ENCODE measurements around the gene DYNC1I1.

Gene DYNC1I1

DNA sequence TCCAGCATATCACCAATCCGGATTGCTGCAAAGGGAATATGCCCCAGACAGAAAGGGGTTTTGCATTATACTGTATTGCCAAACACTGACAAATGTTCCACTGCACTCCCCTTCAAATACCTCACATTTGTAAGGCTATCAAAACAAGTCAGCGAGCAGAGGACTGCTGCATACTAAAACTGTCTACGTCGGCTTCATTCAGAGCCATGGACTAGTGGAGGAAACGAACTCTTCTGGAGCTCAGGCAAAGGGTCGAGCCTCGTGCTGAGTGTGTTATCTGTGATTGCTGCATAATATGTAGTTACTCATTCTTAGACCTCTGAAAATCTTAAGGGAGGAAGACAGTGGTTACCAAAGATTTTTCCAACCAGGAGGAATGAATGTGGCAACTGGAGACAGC, 200.2 kb downstream of the DYNC1I1 start:
- no peak for DNase-seq

DNA sequence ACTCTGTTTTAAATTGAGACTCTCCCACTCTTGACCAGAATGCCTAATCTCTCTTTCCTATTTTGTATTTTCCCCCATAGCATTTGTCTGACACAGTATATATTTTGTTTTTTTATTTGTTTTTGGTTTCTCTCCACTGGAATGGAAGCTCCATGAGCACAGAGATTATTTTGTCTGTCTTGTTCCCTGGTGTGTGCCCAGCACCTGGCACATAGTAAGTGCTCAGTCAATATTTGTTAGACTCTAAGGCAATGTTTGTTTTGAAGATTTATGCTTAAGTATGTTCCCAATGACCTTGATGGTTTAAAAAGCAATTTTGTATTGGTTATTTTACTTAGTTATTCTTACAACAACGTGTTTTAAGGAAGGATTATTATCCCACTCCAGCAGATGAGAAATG, 201.8 kb downstream of the DYNC1I1 start:
- DNase-seq = no peak

DNA sequence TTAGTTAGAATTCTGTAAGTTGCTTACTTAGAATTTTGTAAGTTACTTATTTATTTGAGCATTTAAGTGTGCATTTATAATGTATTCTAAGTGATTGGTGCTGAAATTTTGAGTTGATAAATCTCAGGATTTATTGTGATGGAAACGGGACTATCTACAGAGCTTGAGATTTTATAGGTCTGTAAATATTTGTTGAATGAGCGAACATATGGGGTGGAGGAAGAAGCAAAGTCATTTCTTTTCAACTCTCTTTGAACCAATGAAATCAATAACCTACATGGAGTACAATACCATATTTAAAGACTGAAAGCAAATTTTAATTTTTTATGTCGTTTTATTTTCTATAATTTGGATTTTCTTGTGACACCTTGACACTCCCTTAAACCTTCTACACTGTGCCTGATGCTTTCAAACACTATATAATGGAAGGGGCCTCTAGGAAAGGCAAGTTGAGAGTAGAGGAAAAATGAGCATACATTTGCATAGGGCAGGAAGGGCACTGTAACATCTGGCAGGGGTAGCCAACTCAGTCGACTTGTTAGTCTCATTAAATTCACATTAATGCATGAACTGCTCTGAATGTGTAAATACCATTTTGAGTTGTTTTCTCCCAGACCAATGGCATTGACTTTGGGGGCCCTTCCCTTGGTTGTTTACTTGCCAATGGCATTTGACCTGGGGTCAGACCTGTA, 204.2 kb downstream of the DYNC1I1 start:
- DNase-seq = no peak

DNA sequence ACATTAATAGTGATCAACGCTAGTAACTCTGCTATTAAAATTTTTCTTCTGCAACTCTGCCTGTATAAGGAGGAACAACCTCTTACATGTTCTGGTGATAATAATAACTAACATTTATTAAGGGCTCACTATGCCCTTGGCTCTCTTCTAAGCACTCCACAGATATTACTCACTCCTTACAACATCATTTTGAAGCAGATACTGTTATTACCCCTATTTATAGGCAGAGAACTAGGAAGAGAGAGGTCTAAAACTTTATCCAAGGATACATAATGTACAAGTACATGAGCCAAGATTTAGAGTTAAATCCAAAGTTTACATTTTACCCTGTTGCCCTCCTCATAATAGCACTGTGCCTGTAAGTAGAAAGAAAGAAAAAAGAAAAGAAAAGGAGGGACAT, 205.6 kb downstream of the DYNC1I1 start:
- DNase-seq = no peak

DNA sequence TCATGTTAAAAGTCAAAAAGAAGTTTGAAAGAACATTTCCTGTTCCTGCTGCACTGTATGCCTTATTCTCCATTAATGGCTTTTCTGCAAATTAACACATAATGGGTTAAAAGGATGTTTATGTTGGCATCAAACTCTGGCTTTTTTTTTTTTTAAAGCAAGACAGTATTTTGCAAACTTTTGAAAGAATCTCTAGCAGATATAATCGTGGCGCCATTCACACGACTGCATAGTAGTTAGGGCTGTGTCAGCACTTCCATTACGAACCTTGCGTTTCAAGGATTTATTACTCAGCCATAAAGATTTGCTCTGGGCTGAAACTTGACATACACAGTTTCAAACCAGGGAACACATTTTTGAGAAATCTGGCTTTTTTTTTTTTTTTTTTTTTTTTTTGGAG, 207.8 kb downstream of the DYNC1I1 start:
- DNase-seq = no peak

DNA sequence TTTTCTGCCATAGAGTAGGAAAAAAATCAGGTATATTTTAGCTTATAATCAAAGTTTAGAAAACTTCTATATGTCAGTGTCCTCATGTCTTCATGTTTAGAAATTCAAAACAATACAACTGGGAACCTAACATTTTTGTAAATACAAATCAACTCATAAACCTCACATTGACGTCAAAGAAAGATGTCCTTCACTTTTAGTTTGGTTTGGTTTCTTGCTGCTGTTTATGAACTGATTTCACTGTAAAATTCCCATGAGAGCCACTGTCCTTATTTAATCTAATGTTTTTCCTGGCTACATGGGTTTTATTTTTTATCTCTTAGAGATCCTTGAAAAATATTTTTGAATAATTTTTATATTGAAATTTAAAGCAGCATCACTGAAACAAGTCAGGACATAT, 208.4 kb downstream of the DYNC1I1 start:
- no peak for DNase-seq

DNA sequence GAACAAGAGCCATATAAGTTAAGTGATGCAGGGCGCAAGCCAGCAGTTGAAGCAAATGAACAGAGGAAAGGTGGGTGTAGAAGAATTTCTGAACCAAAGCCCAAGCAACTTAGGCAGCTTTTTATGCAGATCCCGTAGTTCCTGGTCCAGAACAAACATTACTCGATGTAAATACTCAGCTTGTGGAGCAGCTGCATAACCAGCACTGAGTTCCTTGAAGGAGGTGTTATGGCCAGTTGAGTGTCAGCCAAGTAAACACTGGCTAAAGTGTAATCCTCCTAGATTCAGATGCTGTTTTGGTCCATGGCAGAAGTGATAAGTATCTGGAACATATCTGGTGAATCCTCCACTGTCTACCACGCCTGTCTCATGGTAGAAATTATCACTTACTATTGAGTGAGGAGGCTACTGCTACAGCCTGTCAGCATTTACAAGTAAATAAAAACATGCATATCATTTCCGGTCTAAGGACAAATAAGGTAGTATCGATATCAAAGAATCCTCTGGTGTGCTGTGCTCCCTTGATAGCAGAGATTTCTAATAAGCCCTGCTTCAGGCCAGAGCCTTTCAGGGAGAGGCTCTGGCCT, 213.9 kb downstream of the DYNC1I1 start:
- no peak for DNase-seq

DNA sequence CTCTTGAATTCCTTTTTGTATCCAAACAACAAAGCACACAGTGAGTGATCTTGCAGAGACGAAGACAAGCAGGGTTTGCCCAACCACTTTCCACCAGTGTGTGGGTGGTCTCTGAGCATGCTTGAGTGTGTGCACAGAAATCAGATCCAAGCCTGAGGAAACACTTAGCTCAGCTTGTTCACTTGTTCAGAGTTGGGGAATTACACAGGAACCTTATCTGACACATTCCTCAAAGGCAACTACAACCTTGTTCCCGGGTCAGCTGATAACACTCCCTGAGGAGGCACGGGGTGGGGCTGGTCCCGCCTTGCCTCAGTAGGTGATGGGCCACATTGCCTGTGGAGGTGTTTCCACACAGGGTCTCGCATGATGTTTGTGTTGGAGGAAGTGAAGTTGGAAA, 216.9 kb downstream of the DYNC1I1 start:
- DNase-seq = no peak

DNA sequence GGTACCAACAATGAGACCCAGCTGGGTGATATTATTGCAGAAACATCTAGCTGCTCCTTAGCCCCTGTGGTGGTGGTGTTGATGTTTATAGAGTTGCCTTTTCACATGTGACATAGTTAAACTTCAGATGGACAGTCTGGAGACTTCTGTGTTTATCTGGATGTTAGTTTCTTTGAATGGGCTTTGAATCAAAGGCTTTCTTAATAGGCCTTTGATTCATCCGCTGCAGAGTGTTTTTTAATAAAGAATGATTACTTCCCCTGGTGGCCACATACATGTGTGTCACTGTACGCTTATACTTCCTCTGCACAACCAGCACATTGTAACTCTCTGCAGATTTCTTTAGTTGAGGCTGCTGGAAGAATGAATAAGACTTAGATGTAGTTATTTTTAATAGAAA, 221.0 kb downstream of the DYNC1I1 start:
- no peak for DNase-seq

DNA sequence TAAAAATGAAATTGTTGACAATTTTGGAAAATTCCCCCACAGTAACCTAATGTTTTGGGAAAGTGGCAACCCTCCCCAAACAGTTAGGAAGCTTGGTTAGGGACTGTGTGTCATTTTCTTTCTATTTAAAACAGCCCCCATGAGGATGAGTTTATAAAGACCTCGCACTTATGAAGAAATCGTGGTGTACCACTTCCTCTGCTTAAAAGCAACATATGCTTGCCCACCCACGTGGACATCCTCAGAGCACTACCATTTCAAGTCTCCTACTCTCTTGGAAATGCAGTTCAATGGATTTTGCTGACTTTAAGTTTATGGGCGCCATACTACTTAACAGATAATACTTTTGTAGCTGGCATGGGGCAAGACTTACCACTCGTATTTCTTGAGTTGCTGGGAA, 223.8 kb downstream of the DYNC1I1 start:
- DNase-seq = no peak

DNA sequence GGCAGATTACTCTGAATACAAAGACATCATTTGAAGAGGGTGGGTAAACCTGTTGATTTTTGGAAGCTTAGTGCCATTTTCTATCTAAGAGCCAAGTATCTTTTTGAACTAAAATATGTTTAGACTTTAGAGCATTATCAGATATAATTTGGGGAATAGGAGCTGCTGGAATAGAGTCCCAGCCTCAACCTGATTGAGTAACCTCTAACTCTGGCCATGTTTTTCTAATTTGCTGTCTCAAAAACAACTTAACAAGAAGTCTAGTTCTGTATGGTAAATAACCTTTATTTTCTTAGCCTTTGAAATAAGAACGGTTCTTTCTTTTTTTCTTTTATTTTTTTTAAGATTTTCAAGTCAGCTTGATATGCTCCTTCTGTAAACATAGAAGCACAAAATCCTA, 224.5 kb downstream of the DYNC1I1 start:
- no peak for DNase-seq

DNA sequence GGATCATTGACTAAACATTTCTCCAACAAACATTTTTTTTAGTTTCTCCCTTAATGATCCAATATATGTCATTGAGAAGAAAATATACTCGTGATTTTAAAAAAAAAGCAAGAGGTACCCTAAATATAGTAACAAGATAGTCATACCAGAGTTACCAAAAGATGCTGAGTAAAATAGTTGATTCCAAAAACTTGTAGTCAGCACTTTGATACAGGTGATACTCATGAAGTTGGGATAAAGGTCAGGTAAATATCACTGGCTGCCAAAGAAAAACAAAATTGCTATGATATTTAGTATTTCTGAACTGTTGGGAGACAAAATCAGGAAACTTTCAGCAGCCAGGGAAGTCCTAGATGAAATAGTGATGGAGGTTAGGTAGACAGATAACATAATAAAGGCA, 225.3 kb downstream of the DYNC1I1 start:
- DNase-seq = no peak

DNA sequence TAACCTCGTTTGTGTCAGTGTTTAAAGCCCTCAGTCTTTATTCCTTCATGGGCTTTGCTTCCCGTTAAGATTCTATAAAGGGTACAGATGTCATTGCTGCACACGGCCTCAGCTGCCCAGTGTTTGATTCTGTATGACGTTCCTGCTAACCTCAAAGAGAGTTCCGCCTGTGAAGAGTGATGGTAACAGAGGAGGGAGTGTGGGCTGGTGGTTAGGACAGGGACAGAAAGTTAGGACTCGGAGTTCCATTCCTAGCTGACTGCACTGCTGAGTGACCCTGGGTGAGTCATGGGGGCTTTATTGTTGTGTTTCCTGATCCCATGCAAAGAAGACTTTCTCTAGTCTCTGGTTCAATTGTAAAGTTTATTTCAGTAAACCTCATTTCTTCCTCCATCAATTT, 227.1 kb downstream of the DYNC1I1 start:
- no peak for DNase-seq

DNA sequence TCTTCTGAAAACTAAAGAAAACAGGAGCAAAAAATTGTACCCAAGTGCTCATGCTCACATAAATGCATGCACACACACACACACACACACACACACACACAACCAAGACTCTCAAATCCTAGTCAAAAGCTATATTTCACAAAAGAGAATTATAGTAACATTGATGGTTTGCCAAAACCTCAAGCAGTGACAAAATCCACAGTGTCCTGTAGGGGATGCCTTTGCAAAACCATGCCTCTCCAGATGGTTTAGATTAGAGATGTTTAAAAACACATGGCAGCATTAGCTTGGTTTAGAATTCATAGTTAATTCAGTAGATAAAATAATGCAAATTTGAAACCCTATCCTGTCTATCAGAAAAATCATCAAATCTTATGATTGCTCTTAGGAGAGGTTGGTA, 232.2 kb downstream of the DYNC1I1 start:
- DNase-seq = no peak

DNA sequence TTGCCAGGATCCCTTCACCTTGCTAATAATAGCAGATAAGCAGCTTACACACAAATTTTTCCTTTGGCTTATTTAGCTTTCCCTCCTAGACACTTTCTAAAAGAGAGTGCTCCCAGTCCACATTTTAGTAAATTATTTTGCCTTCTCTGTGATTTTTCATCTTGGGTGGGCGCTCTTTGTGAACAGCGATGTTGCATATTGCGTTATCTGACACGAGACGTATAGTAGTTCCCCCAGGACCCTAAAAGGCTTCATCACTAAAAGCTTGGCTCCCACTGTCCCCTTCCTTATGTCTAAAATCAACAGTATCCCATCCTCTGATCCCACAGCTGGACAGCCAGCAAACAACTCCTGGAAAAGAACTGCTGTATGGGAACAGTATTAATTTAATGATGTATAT, 232.9 kb downstream of the DYNC1I1 start:
- DNase-seq = no peak

DNA sequence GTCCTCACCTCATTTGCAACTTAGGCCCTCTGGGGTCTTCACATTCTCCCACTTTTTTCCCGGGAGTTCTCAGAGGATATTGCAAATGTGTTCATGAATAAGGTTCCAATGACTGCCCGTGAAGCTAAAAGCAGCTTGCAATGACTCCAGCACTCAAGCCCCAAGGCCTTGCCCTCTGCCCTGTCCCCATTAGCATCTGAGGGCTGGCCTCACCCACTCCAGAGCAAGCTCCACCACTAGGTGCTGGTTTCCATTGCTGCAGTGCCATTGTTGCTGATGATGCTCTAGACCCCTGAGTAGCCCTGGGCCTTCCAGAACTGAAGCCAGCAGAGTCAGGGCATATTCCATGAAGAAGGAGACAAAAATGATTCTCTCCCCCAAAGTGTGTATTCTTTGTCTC, 236.8 kb downstream of the DYNC1I1 start:
- DNase-seq = no peak

DNA sequence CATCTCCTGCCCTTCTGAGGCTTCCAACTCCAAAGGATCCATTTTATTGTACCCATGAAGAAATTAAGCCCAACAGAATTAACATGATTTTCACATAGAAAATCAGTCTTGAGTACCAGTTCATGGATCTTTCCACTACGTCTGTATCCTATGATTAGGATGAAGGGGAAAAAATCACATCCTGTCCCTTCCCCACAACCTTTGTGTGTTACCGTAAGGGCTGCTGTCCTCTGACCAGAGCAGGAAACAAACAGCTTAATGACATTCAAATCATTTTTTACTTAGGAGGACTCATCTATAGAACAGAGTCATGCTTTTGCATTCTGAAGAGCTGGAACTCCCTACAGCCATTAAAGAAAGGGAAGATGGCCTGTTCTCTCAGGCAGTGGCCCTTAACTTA, 241.5 kb downstream of the DYNC1I1 start:
- DNase-seq = no peak

DNA sequence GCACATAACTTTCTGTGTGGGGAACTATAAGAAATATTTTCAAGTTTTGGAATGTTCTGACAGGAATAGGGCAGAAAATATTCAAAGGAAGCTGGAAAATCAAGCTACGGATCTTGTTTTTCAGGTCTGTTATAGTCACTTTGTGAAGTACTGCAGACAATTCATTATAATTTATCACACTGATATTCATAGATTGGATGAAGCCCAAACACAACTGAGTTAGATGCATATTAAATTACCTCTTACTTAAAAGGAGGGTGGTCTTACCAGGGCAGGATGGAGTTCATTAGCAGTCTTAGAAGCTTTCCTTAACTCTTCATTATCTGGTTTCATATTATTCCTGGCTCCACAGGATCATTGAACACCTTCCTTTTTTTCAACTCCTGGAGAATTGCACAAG, 242.3 kb downstream of the DYNC1I1 start:
- DNase-seq = no peak

DNA sequence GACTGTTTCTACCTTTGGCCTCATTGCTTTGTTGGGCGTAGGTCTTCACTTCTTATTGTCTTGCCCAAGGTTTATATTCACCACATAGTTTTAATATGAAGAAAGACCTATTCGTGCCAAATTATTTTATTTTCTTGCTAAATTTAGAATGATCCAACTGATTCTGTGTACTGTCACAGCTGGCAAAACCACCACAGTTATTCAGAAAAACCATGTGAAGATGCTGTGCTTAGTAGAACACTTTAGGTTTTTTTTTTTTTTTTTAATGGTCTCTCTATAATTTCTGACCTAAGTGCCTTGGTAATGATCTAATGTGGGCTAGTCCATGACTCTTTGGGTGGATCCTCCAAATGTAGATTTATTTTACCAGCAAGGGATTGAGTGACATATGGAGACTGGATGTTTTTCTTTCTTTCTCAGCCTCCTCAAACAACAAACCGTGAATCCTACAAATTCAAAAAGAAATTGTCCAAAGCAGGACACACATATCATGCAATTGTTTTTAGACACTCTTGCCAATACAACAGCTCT, 243.8 kb downstream of the DYNC1I1 start:
- no peak for DNase-seq

DNA sequence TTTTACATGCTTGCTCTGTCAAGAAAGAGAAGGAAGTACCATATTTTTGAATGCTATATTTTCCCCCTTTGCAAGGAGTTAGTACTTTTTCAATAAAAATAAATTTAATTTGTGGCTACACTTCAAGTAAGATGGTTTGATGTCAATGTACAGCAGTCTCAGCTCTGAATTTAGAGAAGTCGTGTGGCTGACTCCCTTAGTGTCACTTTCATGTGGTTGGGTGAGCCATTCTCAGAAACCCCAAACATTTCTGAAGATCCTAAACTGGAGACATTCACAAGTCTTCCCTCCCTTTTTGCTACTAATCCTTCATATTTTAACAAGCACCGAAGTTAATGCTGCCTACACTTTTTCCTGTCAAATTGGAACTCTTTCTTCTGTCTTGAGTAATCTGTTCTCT, 244.4 kb downstream of the DYNC1I1 start:
- DNase-seq = no peak

DNA sequence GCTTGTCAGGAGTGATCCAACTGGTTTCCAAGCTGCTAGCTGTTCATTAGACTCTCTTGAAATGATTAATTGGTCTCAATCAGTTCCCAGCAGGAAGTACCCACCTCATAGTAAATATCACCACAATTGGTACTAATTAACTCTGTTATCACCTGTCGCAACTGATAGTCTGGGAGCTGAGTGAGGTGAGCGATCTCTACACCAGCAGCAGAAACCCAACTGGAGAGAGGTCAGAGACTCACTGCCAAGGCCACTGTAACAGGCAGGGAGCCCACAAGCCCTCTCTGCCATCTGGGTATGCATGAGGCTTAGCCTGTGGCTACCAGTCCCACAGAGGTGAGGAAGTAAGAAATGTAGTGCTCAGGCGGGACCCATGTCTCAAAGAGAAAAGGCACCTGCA, 245.5 kb downstream of the DYNC1I1 start:
- no peak for DNase-seq

DNA sequence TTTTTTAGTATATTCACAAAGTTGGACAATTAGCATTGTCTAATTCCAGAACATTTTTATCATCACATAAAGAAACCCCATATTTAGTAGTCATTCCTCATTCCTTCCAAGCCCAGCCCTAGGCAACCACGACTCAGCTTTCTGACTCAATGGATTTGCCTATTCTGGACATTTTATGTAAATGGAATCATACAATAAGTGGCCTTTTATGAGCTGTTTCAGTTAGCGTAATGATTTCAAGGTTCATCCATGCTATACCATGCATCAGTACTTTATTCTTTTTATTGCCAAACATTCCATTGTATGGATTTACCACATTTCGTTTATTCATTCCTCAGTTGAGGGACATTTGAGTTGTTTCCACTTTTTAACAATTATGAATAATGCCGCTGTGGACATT, 249.2 kb downstream of the DYNC1I1 start:
- DNase-seq = no peak

DNA sequence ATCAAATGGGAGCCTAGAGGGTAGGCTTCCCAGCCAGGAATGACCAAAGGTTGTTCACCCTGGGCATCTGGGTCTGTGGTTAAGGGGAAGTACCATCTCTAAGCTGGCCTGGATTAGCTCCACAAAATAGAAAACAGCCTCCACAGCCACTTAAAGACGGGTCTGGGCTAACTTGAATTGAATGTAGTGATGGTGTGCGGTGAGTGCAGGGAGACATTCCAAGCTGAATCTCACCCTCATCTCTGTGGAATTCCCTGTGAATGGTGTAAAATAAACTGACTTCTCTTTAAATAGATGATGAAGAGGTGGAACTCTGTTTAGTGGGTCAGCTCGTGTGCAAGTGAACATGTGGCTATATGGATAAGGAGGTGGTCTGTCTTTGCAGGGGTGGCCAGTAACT, 251.0 kb downstream of the DYNC1I1 start:
- DNase-seq = no peak

DNA sequence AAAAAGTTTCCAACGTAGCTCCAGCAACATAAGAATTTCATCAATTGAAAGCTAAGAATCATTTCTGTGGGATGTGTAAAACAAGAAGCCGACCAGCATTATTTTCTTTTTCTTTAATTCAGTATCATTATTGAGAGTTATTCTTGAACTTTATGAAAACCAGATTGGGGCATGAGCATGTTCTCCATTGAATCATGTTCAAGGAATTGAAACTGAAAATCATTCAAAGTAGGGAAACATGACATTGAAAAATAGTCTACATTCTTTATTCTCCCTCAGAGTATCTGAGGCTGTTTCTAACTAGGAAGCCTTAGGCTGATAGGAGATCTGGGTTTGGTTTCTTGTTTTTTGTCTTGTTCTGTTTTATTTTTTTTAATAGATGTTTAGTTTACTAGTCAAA, 253.7 kb downstream of the DYNC1I1 start:
- no peak for DNase-seq

DNA sequence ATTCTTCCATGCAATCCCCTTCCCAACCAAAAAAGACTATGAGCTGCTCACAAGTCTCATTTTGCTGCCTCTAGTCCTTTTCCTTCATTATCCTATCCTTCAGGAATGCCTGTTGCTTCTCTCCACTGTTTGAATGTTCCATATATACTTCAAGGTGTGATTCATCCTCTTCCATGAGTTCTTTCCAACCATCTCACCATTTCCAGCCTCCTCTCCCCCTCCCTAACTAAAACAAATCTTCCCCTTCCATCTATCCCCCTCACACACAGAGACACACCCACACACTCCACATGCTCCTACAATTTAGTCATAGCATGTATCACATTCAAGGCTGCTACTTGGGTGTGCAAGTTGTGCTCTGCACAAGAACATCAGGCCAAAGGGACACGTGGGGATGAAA, 254.3 kb downstream of the DYNC1I1 start:
- no peak for DNase-seq
